ENCODE results near the gene CLDN2. TPM values are rescaled to one million over a fixed set of nuclear protein-coding genes. Genes with fewer than 3 reads are reported as not detected.
A peak's percentile ranks its signal among the peaks of the same experiment; 100 is the strongest.

Gene CLDN2
- total and polyA plus RNA-seq, 11 donors = not detected

DNA sequence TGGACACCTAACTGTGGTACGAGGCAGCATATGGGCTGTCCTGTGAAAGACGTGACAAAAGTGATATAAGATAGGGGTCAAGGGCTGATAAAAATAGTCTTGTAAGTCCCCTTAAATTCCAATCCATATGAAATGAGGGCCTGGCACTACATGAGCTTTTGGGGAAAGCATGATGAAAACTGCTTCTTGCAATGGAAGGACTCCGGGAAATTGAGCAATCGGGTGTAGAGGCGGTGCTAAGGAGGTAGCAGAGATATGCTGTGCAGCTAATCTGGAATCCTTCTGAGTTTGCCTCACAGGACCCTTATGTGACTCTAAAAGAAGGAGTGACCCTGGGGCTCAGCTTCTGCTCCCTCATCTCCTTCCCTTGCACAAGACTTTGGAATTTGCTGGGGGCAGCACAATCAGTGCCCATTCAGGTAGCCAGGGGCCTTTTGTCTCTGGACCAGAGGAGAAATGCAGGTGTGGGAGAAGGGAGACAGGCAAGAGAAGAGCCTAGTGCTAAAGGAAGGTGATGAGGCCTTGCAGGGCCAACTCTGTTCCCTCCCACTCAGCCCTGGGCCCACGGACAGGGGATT lies 12.8 kb downstream of the CLDN2 start:
- Histone ChIP-seq H3K9me3 (no peaks in the 10 kb centered on the region), H3K36me3 (no peaks in the 10 kb centered on the region), H3K4me1 (peaks cover 0 to 6% (median 0%) of the 10 kb centered on the region in 12 donors), H3K27me3 (no peaks in the 10 kb centered on the region), H3K4me3 (no peak overlapping the region), H3K27ac (peak overlapping the region in 1 of 12 donors; percentile 42)
- intact Hi-C loops (cut with DNase I) = no loop called here
- ATAC-seq = peak in 2 of 4 donors; percentile 30 to 42
- 54 to 70% (median 57%) methylated on average over 6 of the region's 6 CpGs for WGBS, 4 donors
- DNase-seq = no peak
- TF ChIP-seq, protein P1, sequence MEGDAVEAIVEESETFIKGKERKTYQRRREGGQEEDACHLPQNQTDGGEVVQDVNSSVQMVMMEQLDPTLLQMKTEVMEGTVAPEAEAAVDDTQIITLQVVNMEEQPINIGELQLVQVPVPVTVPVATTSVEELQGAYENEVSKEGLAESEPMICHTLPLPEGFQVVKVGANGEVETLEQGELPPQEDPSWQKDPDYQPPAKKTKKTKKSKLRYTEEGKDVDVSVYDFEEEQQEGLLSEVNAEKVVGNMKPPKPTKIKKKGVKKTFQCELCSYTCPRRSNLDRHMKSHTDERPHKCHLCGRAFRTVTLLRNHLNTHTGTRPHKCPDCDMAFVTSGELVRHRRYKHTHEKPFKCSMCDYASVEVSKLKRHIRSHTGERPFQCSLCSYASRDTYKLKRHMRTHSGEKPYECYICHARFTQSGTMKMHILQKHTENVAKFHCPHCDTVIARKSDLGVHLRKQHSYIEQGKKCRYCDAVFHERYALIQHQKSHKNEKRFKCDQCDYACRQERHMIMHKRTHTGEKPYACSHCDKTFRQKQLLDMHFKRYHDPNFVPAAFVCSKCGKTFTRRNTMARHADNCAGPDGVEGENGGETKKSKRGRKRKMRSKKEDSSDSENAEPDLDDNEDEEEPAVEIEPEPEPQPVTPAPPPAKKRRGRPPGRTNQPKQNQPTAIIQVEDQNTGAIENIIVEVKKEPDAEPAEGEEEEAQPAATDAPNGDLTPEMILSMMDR (IDR thresholded peaks at IDR 0.05) = no peak
- TF ChIP-seq POLR2A (IDR thresholded peaks at IDR 0.05) = no peak

DNA sequence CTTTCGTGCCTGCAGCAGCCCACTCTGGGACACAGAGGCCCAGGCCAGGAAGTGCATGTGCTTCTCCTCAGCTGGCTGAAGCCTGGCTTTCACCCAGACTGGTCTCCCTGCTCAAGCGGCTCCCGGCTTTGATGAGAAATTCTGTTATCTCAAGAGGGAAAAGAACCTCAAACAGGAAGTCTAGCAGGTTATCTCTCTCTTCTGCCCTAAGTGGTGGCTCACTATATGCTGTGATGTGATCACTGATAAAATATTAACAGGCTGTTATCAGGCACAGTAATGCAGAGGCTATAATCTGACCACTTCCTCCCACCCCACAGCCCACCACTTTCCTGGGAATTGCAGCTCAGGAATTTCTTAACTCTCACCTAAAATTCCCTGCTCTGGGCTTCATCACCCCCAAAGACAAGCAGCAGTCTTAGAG lies 13.3 kb downstream of the CLDN2 start:
- Histone ChIP-seq H3K36me3 (no peaks in the 10 kb centered on the region), H3K27ac (peak overlapping the region in 1 of 12 donors; percentile 42), H3K9me3 (no peaks in the 10 kb centered on the region), H3K27me3 (no peaks in the 10 kb centered on the region), H3K4me3 (no peak overlapping the region), H3K4me1 (peaks cover 0 to 6% (median 0%) of the 10 kb centered on the region in 12 donors)
- intact Hi-C loops (cut with DNase I) = no loop called here
- 3 to 33% (median 15%) methylated on average over 3 of the region's 3 CpGs for WGBS, 4 donors
- DNase-seq (peak in 1 of 5 donors; percentile 32), ATAC-seq (peak in 3 of 4 donors; percentile 39 to 53 (median 41))
- no peak for TF ChIP-seq POLR2A (IDR thresholded peaks at IDR 0.05)
- TF ChIP-seq, protein P1 (IDR thresholded peaks at IDR 0.05) = no peak

DNA sequence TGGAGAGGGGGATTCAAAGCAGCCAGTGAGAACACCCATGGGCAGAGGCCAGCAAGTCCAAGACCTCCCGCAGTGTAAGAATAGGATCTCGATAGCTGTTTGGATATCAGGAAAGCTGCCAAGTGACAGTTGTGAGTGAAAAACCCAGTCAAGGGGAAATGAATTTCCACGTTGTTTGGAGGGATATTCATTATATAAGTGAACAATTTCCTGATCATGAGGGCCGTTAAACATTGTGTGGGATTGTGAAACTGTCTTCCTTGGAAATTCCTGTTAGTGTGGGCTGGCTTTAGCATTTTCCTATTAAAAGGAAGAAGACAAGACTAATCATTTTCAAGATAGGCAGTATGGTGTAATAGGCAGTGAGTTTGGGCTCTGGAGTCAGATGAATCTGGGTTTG lies 15.0 kb downstream of the CLDN2 start:
- intact Hi-C loops (cut with DNase I) = no loop called here

DNA sequence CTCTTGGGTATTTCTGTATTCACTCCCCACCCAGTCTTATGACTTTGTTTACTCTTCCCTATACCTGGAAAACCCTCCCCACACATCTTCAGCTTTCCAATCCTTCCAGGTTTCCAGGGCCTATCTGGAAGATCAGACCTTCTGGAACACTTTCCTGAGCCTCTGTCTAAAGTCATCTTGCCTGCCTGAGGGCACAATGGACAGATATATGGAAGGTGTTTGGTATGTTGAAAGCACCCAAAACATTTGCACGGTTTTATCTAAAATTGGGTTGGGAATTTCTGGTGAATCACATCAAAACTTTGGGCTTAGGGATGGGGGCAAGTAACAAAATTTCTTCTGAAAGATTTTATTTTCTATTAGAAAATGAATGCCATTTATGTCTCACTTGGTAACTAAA lies 16.0 kb downstream of the CLDN2 start:
- intact Hi-C loops (cut with DNase I) = no loop called here
- no peak for TF ChIP-seq POLR2A (IDR thresholded peaks at IDR 0.05)
- TF ChIP-seq, protein P1 (IDR thresholded peaks at IDR 0.05) = no peak
- no peaks in the 10 kb centered on the region for H3K9me3 ChIP-seq

More for the DNA sequence above, 15.0 kb downstream of the CLDN2 start:
- H3K36me3 ChIP-seq = peaks cover 0 to under 1% (median 0%) of the 10 kb centered on the region in 9 donors
- H3K4me1 ChIP-seq = peaks cover 0 to 6% (median 0%) of the 10 kb centered on the region in 12 donors
- 33 to 56% (median 51%) methylated on average over 4 of the region's 4 CpGs for WGBS, 4 donors
- no peak for ATAC-seq
- H3K27me3 ChIP-seq = no peaks in the 10 kb centered on the region
- H3K27ac ChIP-seq = no peak overlapping the region
- DNase-seq = no peak
- no peak overlapping the region for H3K4me3 ChIP-seq
- no peaks in the 10 kb centered on the region for H3K9me3 ChIP-seq
- no peak for TF ChIP-seq POLR2A (IDR thresholded peaks at IDR 0.05)
- TF ChIP-seq, protein P1 (IDR thresholded peaks at IDR 0.05) = no peak

More for the DNA sequence above, 16.0 kb downstream of the CLDN2 start:
- no peak for DNase-seq
- Histone ChIP-seq H3K36me3 (peaks cover 0 to 10% (median under 1%) of the 10 kb centered on the region in 9 donors), H3K27me3 (no peaks in the 10 kb centered on the region), H3K27ac (no peak overlapping the region), H3K4me1 (peaks cover 0 to 6% (median 0%) of the 10 kb centered on the region in 12 donors), H3K4me3 (no peak overlapping the region)
- WGBS, 4 donors = 48 to 97% (median 75%) methylated on average over 1 of the region's 1 CpG
- no peak for ATAC-seq
